HEK293T (cell line): ENCODE measurements around the gene CLCNKB.

ENCODE experiments used
- CTCF ChIA-PET: fragments of 350-600 bp; formaldehyde crosslinking; extraction: SDS; loops from one replicate; lab custom pipeline; 2021; ENCODE audit warnings: antibody characterized with exemption, inconsistent platforms; lab: Yijun Ruan, JAX
- POLR2A ChIA-PET: fragments of 350-600 bp; formaldehyde crosslinking; extraction: SDS; loops from one replicate; lab custom pipeline; 2020; ENCODE audit warnings: antibody characterized with exemption, inconsistent platforms; lab: Yijun Ruan, JAX
- DNase-seq: peaks from one replicate; pipeline ENCODE4 v3.0.0; 2012; ENCODE audit warnings: mixed read lengths; ENCODE audit errors: extremely low spot score
- ARNT ChIP-seq: fragments of 450-650 bp; IDR thresholded peaks from 2 replicates; pipeline ENCODE4 v1.6.1; 2017; ENCODE audit warnings: mild to moderate bottlenecking
- BHLHE40 ChIP-seq: fragments of 450-650 bp; IDR thresholded peaks from 2 replicates; pipeline ENCODE4 v1.6.1; 2016; ENCODE audit warnings: mild to moderate bottlenecking, moderate library complexity, borderline replicate concordance
- CTBP1 ChIP-seq: fragments of 450-650 bp; IDR thresholded peaks from 2 replicates; pipeline ENCODE4 v1.6.1; 2016; ENCODE audit warnings: borderline replicate concordance
- ELF4 ChIP-seq: fragments of 450-650 bp; IDR thresholded peaks from 2 replicates; pipeline ENCODE4 v1.6.1; 2017; ENCODE audit warnings: antibody characterized with exemption
- FOXA1 ChIP-seq: fragments of 450-650 bp; IDR thresholded peaks from 2 replicates; pipeline ENCODE4 v1.6.1; 2016; ENCODE audit warnings: mild to moderate bottlenecking
- FOXK2 ChIP-seq: fragments of 450-650 bp; IDR thresholded peaks from 2 replicates; pipeline ENCODE4 v1.6.1; 2016; ENCODE audit warnings: mild to moderate bottlenecking
- FOXM1 ChIP-seq: fragments of 450-650 bp; IDR thresholded peaks from 2 replicates; pipeline ENCODE4 v1.6.1; 2017; ENCODE audit warnings: mild to moderate bottlenecking, borderline replicate concordance
- HDGF ChIP-seq: fragments of 450-650 bp; IDR thresholded peaks from 2 replicates; pipeline ENCODE4 v1.6.1; 2017; ENCODE audit warnings: antibody characterized with exemption, borderline replicate concordance
- L3MBTL2 ChIP-seq: fragments of 450-650 bp; conservative IDR thresholded peaks from 2 replicates; pipeline ENCODE4 v1.6.1; 2016; ENCODE audit warnings: mild to moderate bottlenecking
- LEF1 ChIP-seq: fragments of 450-650 bp; IDR thresholded peaks from 2 replicates; pipeline ENCODE4 v1.6.1; 2017; ENCODE audit warnings: mild to moderate bottlenecking, borderline replicate concordance
- NFRKB ChIP-seq: fragments of 450-650 bp; IDR thresholded peaks from 2 replicates; pipeline ENCODE4 v1.6.1; 2016; ENCODE audit warnings: mild to moderate bottlenecking, moderate library complexity
- PKNOX1 ChIP-seq: fragments of 450-650 bp; IDR thresholded peaks from 2 replicates; pipeline ENCODE4 v1.6.1; 2016
- SP1 ChIP-seq: fragments of 450-650 bp; IDR thresholded peaks from 2 replicates; pipeline ENCODE4 v1.6.1; 2017
- SUZ12 ChIP-seq: fragments of 450-650 bp; IDR thresholded peaks from 2 replicates; pipeline ENCODE4 v1.6.1; 2016; ENCODE audit warnings: mild to moderate bottlenecking
- TARDBP ChIP-seq: fragments of 450-650 bp; IDR thresholded peaks from 2 replicates; pipeline ENCODE4 v1.6.1; 2016
- ZNF384 ChIP-seq: fragments of 450-650 bp; IDR thresholded peaks from 2 replicates; pipeline ENCODE4 v1.6.1; 2016

The CLCNKB gene

GRCh38 chr1:16090076-16090826 lies 46.7 kb downstream of the CLCNKB start:
- no peak for DNase-seq
- TF ChIP-seq BHLHE40 (no peak), SUZ12 (no peak), FOXA1 (no peak), L3MBTL2 (no peak)
- CTCF ChIA-PET = interaction anchor here (0.7 kb wide), 1 partner anchor 54 kb away, joined by 3 read pairs; no protein-coding TSS in a partner anchor
- POLR2A ChIA-PET = no interaction called here

GRCh38 chr1:16091296-16091695 lies 47.7 kb downstream of the CLCNKB start:
- POLR2A ChIA-PET = no interaction called here
- CTCF ChIA-PET = no interaction called here
- no peak for DNase-seq
- TF ChIP-seq NFRKB (no peak), HDGF (no peak), ZNF384 (no peak), CTBP1 (no peak), LEF1 (no peak), L3MBTL2 (no peak), FOXA1 (no peak), ARNT (no peak), ELF4 (no peak), PKNOX1 (no peak), FOXK2 (no peak), TARDBP (no peak), SP1 (no peak), SUZ12 (no peak), BHLHE40 (no peak)

- CTCF ChIA-PET = no interaction called here
- POLR2A ChIA-PET = no interaction called here
Observed at GRCh38 chr1:16092097-16092922, 48.7 kb downstream of the CLCNKB start.

GRCh38 chr1:16092923-16093511 lies 49.4 kb downstream of the CLCNKB start:
- POLR2A ChIA-PET = no interaction called here
- CTCF ChIA-PET = interaction anchor here (1.1 kb wide), 1 partner anchor 14 kb away, joined by 3 read pairs; no protein-coding TSS in a partner anchor
- no peak for TF ChIP-seq FOXA1
- no peak for TF ChIP-seq HDGF
- no peak for TF ChIP-seq ELF4
- TF ChIP-seq SUZ12 = no peak
- no peak for TF ChIP-seq BHLHE40
- TF ChIP-seq PKNOX1 = no peak
- TF ChIP-seq ARNT = no peak
- DNase-seq = no peak

More at GRCh38 chr1:16092097-16092922, 48.7 kb downstream of the CLCNKB start:
- DNase-seq = no peak
- TF ChIP-seq L3MBTL2 (no peak), HDGF (no peak), SUZ12 (no peak), FOXM1 (no peak), BHLHE40 (no peak), PKNOX1 (no peak), ELF4 (no peak), FOXA1 (no peak), ARNT (no peak), NFRKB (no peak), ZNF384 (no peak), CTBP1 (no peak), LEF1 (no peak), SP1 (no peak), TARDBP (no peak), FOXK2 (no peak)

GRCh38 chr1:16093611-16094010 lies 50.0 kb downstream of the CLCNKB start:
- DNase-seq = no peak
- TF ChIP-seq HDGF = no peak
- TF ChIP-seq FOXK2 = no peak
- no peak for TF ChIP-seq CTBP1
- no peak for TF ChIP-seq NFRKB
- no peak for TF ChIP-seq ARNT
- TF ChIP-seq PKNOX1 = no peak
- CTCF ChIA-PET = interaction anchor here (1.1 kb wide), 1 partner anchor 14 kb away, joined by 3 read pairs; no protein-coding TSS in a partner anchor
- POLR2A ChIA-PET = no interaction called here
